ENCODE data around the gene PIK3AP1.

The PIK3AP1 gene

GRCh38 chr10:96618653-96619052, 101.7 kb downstream of the PIK3AP1 start:
- Histone ChIP-seq H3K79me2 (ENCODE audit: low read length) (no peaks in the 10 kb centered on the region), H3K4me2 (ENCODE audit: low read depth, low read length) (no peak overlapping the region), H3K9me2 (replicated peaks; ENCODE audit: insufficient read depth, low read length) (no peaks in the 10 kb centered on the region), H3K36me3 (replicated peaks; ENCODE audit: insufficient read depth, low read length) (no peaks in the 10 kb centered on the region), H3F3A (ENCODE audit: insufficient read depth, low read length) (no peaks in the 10 kb centered on the region), H2AFZ (ENCODE audit: low read length) (no peak overlapping the region), H3K4me3 (ENCODE audit: low read length) (no peak overlapping the region), H3K9me3 (replicated peaks; ENCODE audit: insufficient read depth, low read length) (no peaks in the 10 kb centered on the region), H4K20me1 (ENCODE audit: insufficient read depth, low read length) (no peaks in the 10 kb centered on the region), H3K9ac (ENCODE audit: low read length) (no peak overlapping the region), H3K27me3 (replicated peaks; ENCODE audit: insufficient read depth, low read length) (no peaks in the 10 kb centered on the region), H3K27ac (ENCODE audit: low read length) (no peak overlapping the region), H3K4me1 (ENCODE audit: low read length) (no peaks in the 10 kb centered on the region)
- no peak for TF ChIP-seq EZH2phosphoT487 (IDR thresholded peaks at IDR 0.05; ENCODE audit: low read length)
- TF ChIP-seq CTCF (IDR thresholded peaks at IDR 0.05; ENCODE audit: low read length) = no peak
- no peak for TF ChIP-seq EZH2 (optimal IDR thresholded peaks at IDR 0.05; ENCODE audit: low read depth, low read length)
- no peak for DNase-seq

GRCh38 chr10:96616961-96617360, 103.4 kb downstream of the PIK3AP1 start:
- Histone ChIP-seq H3K9me3 (replicated peaks; ENCODE audit: insufficient read depth, low read length) (no peaks in the 10 kb centered on the region), H2AFZ (ENCODE audit: low read length) (no peak overlapping the region), H3F3A (ENCODE audit: insufficient read depth, low read length) (no peaks in the 10 kb centered on the region), H3K36me3 (replicated peaks; ENCODE audit: insufficient read depth, low read length) (no peaks in the 10 kb centered on the region), H3K27ac (ENCODE audit: low read length) (no peak overlapping the region), H3K27me3 (replicated peaks; ENCODE audit: insufficient read depth, low read length) (no peaks in the 10 kb centered on the region), H3K4me3 (ENCODE audit: low read length) (no peak overlapping the region), H3K9ac (ENCODE audit: low read length) (no peak overlapping the region), H3K79me2 (ENCODE audit: low read length) (no peaks in the 10 kb centered on the region), H3K4me1 (ENCODE audit: low read length) (no peaks in the 10 kb centered on the region), H3K4me2 (ENCODE audit: low read depth, low read length) (no peak overlapping the region), H3K9me2 (replicated peaks; ENCODE audit: insufficient read depth, low read length) (no peaks in the 10 kb centered on the region), H4K20me1 (ENCODE audit: insufficient read depth, low read length) (no peaks in the 10 kb centered on the region)
- DNase-seq = no peak
- TF ChIP-seq EZH2phosphoT487 (IDR thresholded peaks at IDR 0.05; ENCODE audit: low read length) (no peak), CTCF (IDR thresholded peaks at IDR 0.05; ENCODE audit: low read length) (no peak), EZH2 (optimal IDR thresholded peaks at IDR 0.05; ENCODE audit: low read depth, low read length) (no peak)

- H3K4me3 ChIP-seq (ENCODE audit: low read length) = no peak overlapping the region
- no peaks in the 10 kb centered on the region for H3K9me3 ChIP-seq (replicated peaks; ENCODE audit: insufficient read depth, low read length)
- H3F3A ChIP-seq (ENCODE audit: insufficient read depth, low read length) = no peaks in the 10 kb centered on the region
- no peaks in the 10 kb centered on the region for H3K4me1 ChIP-seq (ENCODE audit: low read length)
- no peaks in the 10 kb centered on the region for H3K27me3 ChIP-seq (replicated peaks; ENCODE audit: insufficient read depth, low read length)
- no peaks in the 10 kb centered on the region for H4K20me1 ChIP-seq (ENCODE audit: insufficient read depth, low read length)
- TF ChIP-seq EZH2 (optimal IDR thresholded peaks at IDR 0.05; ENCODE audit: low read depth, low read length) (no peak), CTCF (IDR thresholded peaks at IDR 0.05; ENCODE audit: low read length) (no peak), EZH2phosphoT487 (IDR thresholded peaks at IDR 0.05; ENCODE audit: low read length) (no peak)
- no peaks in the 10 kb centered on the region for H3K36me3 ChIP-seq (replicated peaks; ENCODE audit: insufficient read depth, low read length)
- H3K9me2 ChIP-seq (replicated peaks; ENCODE audit: insufficient read depth, low read length) = no peaks in the 10 kb centered on the region
- no peak overlapping the region for H2AFZ ChIP-seq (ENCODE audit: low read length)
- H3K79me2 ChIP-seq (ENCODE audit: low read length) = no peaks in the 10 kb centered on the region
- H3K4me2 ChIP-seq (ENCODE audit: low read depth, low read length) = no peak overlapping the region
- no peak overlapping the region for H3K9ac ChIP-seq (ENCODE audit: low read length)
- H3K27ac ChIP-seq (ENCODE audit: low read length) = no peak overlapping the region
- no peak for DNase-seq
Observed at GRCh38 chr10:96614515-96614914, 105.8 kb downstream of the PIK3AP1 start.
